Natural killer cell (primary cell): Measurements from ENCODE around the gene UGT1A10. TPM values are rescaled to one million over a fixed set of nuclear protein-coding genes. Genes with fewer than 3 reads are reported as not detected.
"Not testable (repeated sequence)": the region's sequence is repeated elsewhere in the genome, so short reads cannot be mapped to it uniquely, and the experiment has no call there.

ENCODE experiments used
- ATAC-seq, 3 donors: fragments of 150-1000 bp in 2 of 3; fragments of 200-7000 bp in 1 of 3; cut with Tn5 transposase; 1 replicate in 1 of 3; 2 replicates in 2 of 3; pipeline ENCODE4 v1.10.0; 2021; ENCODE audit warnings: mild to moderate bottlenecking in 2 of 3, moderate library complexity in 2 of 3
- DNase-seq, 2 donors: peaks; one replicate each; pipeline versions ENCODE4 v3.0.0 to v3.0.0-alpha.2; 2013 to 2021; ENCODE audit warnings: mixed read lengths in 1 of 2
- H3K27ac ChIP-seq: one replicate; pipeline ENCODE4 v1.5.1; 2013; ENCODE audit warnings: mild to moderate bottlenecking, low read length
- H3K27me3 ChIP-seq: one replicate; pipeline ENCODE4 v1.6.1; 2013; ENCODE audit warnings: low read length; ENCODE audit not compliant: control insufficient read depth, insufficient read depth
- H3K36me3 ChIP-seq: one replicate; pipeline ENCODE4 v1.6.1; 2013; ENCODE audit warnings: low read length; ENCODE audit not compliant: control insufficient read depth, insufficient read depth
- H3K4me1 ChIP-seq: one replicate; pipeline ENCODE4 v1.6.1; 2013; ENCODE audit warnings: low read length; ENCODE audit not compliant: control insufficient read depth, insufficient read depth
- H3K4me3 ChIP-seq: one replicate; pipeline ENCODE4 v1.5.1; 2013; ENCODE audit warnings: low read length
- H3K9me3 ChIP-seq: one replicate; pipeline ENCODE4 v1.6.1; 2013; ENCODE audit warnings: low read length; ENCODE audit not compliant: control insufficient read depth, insufficient read depth
- H3K27ac Mint-ChIP-seq, 2 donors: one replicate each; pipeline ENCODE4 v1.8.0; 2022; ENCODE audit warnings: mild to moderate bottlenecking in 2 of 2, mixed read lengths in 2 of 2, moderate library complexity in 1 of 2
- H3K27me3 Mint-ChIP-seq, 2 donors: one replicate each; pipeline ENCODE4 v1.8.0; 2022; ENCODE audit warnings: low read depth in 2 of 2, mixed read lengths in 2 of 2
- H3K36me3 Mint-ChIP-seq: one replicate; pipeline ENCODE4 v1.8.0; 2022; ENCODE audit warnings: mixed read lengths
- H3K4me1 Mint-ChIP-seq, 2 donors: one replicate each; pipeline ENCODE4 v1.8.0; 2022; ENCODE audit warnings: mixed read lengths in 2 of 2
- H3K4me3 Mint-ChIP-seq: one replicate; pipeline ENCODE4 v1.8.0; 2022; ENCODE audit warnings: mild to moderate bottlenecking, moderate library complexity, mixed read lengths
- H3K9me3 Mint-ChIP-seq, 2 donors: one replicate each; pipeline ENCODE4 v1.8.0; 2022; ENCODE audit warnings: mixed read lengths in 2 of 2
- CTCF ChIP-seq: fragments of 200-600 bp; IDR thresholded peaks from one replicate; pipeline ENCODE4 v1.8.0; 2022; ENCODE audit warnings: antibody characterized with exemption
- WGBS: methylation state at CpG from one replicate; pipeline ENCODE4 v1.1.7; 2013; ENCODE audit warnings: missing lambda C conversion rate; ENCODE audit not compliant: insufficient coverage; 5-methylcytosine and 5-hydroxymethylcytosine counted together
- intact Hi-C: fragments of 100-400 bp; cut with micrococcal nuclease; formaldehyde crosslinking; loops from one replicate; pipeline ENCODE4 v1.14.2; 2022
- total RNA-seq, 4 donors: library from RNA; stranded (reverse); fragments of 120-200 nt in 1 of 4; gene quantifications; one replicate each; pipeline versions ENCODE4 v1.2.3 to v1.2.4, GENCODE V29; 2013 to 2022

Gene UGT1A10
- total RNA-seq, 3 donors from 2014 or later (not counting 1 experiment from before 2014, with no cell fraction given) = not detected

- Histone ChIP-seq H3K27me3 (peaks cover 2% of the 10 kb centered on the region), H3K4me1 (no peaks in the 10 kb centered on the region), H3K4me3 (no peak overlapping the region), H3K36me3 (no peaks in the 10 kb centered on the region), H3K9me3 (no peaks in the 10 kb centered on the region), H3K27ac (no peak overlapping the region)
- no peaks in the 10 kb centered on the region for H3K9me3 Mint-ChIP-seq
- no peak overlapping the region for H3K4me3 Mint-ChIP-seq
- intact Hi-C loops = no loop called here
- no peaks in the 10 kb centered on the region for H3K4me1 Mint-ChIP-seq
- DNase-seq = no peak
- 89% methylated on average over 3 of the region's 4 CpGs for WGBS
- peaks cover 23 to 43% of the 10 kb centered on the region in 2 donors for H3K27me3 Mint-ChIP-seq
- ATAC-seq = no peak
- H3K27ac Mint-ChIP-seq = no peak overlapping the region
- no peak for TF ChIP-seq CTCF
- H3K36me3 Mint-ChIP-seq = peaks cover 1% of the 10 kb centered on the region
Measured at GRCh38 chr2:233620204-233620603, 16.0 kb upstream of the UGT1A10 start.

GRCh38 chr2:233621863-233622262, 14.4 kb upstream of the UGT1A10 start:
- H3K36me3 ChIP-seq, H3K27me3 ChIP-seq, H3K27ac ChIP-seq, DNase-seq, H3K4me1 Mint-ChIP-seq, H3K9me3 Mint-ChIP-seq, H3K36me3 Mint-ChIP-seq, ATAC-seq, H3K4me3 Mint-ChIP-seq, H3K27ac Mint-ChIP-seq, H3K9me3 ChIP-seq, H3K4me1 ChIP-seq, intact Hi-C loops, H3K4me3 ChIP-seq: not testable (repeated sequence)
- H3K27me3 Mint-ChIP-seq = peaks cover 15 to 41% of the 10 kb centered on the region in 2 donors
- WGBS = 100% methylated on average over 2 of the region's 5 CpGs

- 76% methylated on average over 5 of the region's 5 CpGs for WGBS
- Histone ChIP-seq H3K4me1 (no peaks in the 10 kb centered on the region), H3K9me3 (no peaks in the 10 kb centered on the region), H3K36me3 (no peaks in the 10 kb centered on the region), H3K27ac (no peak overlapping the region), H3K27me3 (peaks cover 4% of the 10 kb centered on the region), H3K4me3 (no peak overlapping the region)
- DNase-seq (no peak), ATAC-seq (no peak)
- Mint-ChIP-seq H3K4me3 (no peak overlapping the region), H3K27me3 (peaks cover 25 to 71% of the 10 kb centered on the region in 2 donors), H3K36me3 (peaks cover 13% of the 10 kb centered on the region), H3K4me1 (no peaks in the 10 kb centered on the region), H3K27ac (no peak overlapping the region), H3K9me3 (peaks cover 2 to 7% of the 10 kb centered on the region in 2 donors)
- intact Hi-C loops = no loop called here
- TF ChIP-seq CTCF = no peak
Measured at GRCh38 chr2:233627331-233628025, 8.8 kb upstream of the UGT1A10 start.

GRCh38 chr2:233638836-233639235, 2.6 kb downstream of the UGT1A10 start:
- H3K4me3 ChIP-seq = no peak overlapping the region
- intact Hi-C loops = no loop called here
- ATAC-seq = peak in 1 of 3 donors; percentile 39
- Mint-ChIP-seq H3K4me3 (no peak overlapping the region), H3K9me3 (no peaks in the 10 kb centered on the region), H3K4me1 (no peaks in the 10 kb centered on the region), H3K36me3 (no peaks in the 10 kb centered on the region), H3K27me3 (peaks cover 17 to 34% of the 10 kb centered on the region in 2 donors), H3K27ac (no peak overlapping the region)
- TF ChIP-seq CTCF = no peak
- H3K27me3 ChIP-seq = no peaks in the 10 kb centered on the region
- no peaks in the 10 kb centered on the region for H3K4me1 ChIP-seq
- H3K27ac ChIP-seq = no peak overlapping the region
- no peaks in the 10 kb centered on the region for H3K9me3 ChIP-seq
- no peak for DNase-seq
- no peaks in the 10 kb centered on the region for H3K36me3 ChIP-seq
- 64% methylated on average over 3 of the region's 5 CpGs for WGBS
